OCI-LY7 (cell line): ENCODE data around the gene DNM3. TPM values are rescaled to one million over a fixed set of nuclear protein-coding genes. Genes with fewer than 3 reads are reported as not detected.

Experiments
- BruUV-seq: library from RNA; stranded (reverse); fragments of 400-500 nt; replicated peaks from 2 replicates; lab custom pipeline; 2021; lab: Mats Ljungman, UMichigan
- CTCF ChIA-PET: fragments of 300-600 bp; sonication (Branson Sonifier 250); formaldehyde crosslinking; loops from one replicate; lab custom pipeline; 2022; ENCODE audit warnings: antibody characterized with exemption; ENCODE audit not compliant: unreplicated experiment; lab: Charles Lee
- POLR2A ChIA-PET: fragments of 300-600 bp; sonication (Branson Sonifier 250); formaldehyde crosslinking; loops from one replicate; lab custom pipeline; 2022; ENCODE audit warnings: antibody characterized with exemption; lab: Charles Lee
- DNase-seq: peaks from one replicate; pipeline ENCODE4 v3.0.0-alpha.2; 2015; ENCODE audit warnings: low spot score
- H2AFZ ChIP-seq: fragments of 200-600 bp; sonication (generic), shearing (Covaris generic); 2 replicates; pipeline ENCODE4 v1.6.1; 2014; ENCODE audit warnings: mild to moderate bottlenecking, antibody characterized with exemption, low read length, moderate library complexity
- H3K27ac ChIP-seq: fragments of 200-600 bp; sonication (generic); 2 replicates; pipeline ENCODE4 v1.5.1; 2014; ENCODE audit warnings: mixed run types, low read depth, mild to moderate bottlenecking, moderate library complexity, low read length, inconsistent platforms; ENCODE audit not compliant: poor library complexity, severe bottlenecking
- H3K36me3 ChIP-seq: fragments of 200-600 bp; sonication (generic); 2 replicates; pipeline ENCODE4 v1.6.1; 2014; ENCODE audit warnings: mild to moderate bottlenecking, antibody characterized with exemption, low read length, moderate library complexity, mixed read lengths; ENCODE audit not compliant: insufficient read depth
- H3K4me1 ChIP-seq: fragments of 200-600 bp; sonication (generic); 2 replicates; pipeline ENCODE4 v1.5.1; 2014; ENCODE audit warnings: mild to moderate bottlenecking, low read length; ENCODE audit not compliant: insufficient read depth, poor library complexity, severe bottlenecking
- H3K4me2 ChIP-seq: fragments of 200-600 bp; sonication (generic); 2 replicates; pipeline ENCODE4 v1.6.1; 2014; ENCODE audit warnings: mild to moderate bottlenecking, low read length
- H3K4me3 ChIP-seq: fragments of 200-600 bp; sonication (generic); 2 replicates; pipeline ENCODE4 v1.5.1; 2014; ENCODE audit warnings: mild to moderate bottlenecking, low read depth, low read length; ENCODE audit not compliant: poor library complexity, severe bottlenecking
- H3K79me2 ChIP-seq: fragments of 200-600 bp; sonication (generic); 2 replicates; pipeline ENCODE4 v1.6.1; 2016; ENCODE audit warnings: low read depth, mild to moderate bottlenecking, low read length, moderate library complexity, mixed read lengths; ENCODE audit not compliant: insufficient read depth
- H3K9me2 ChIP-seq: fragments of 200-600 bp; sonication (generic); 2 replicates; pipeline ENCODE4 v1.6.1; 2016; ENCODE audit warnings: mild to moderate bottlenecking, low read length, mixed read lengths; ENCODE audit not compliant: insufficient read depth
- H3K9me3 ChIP-seq: fragments of 200-600 bp; sonication (generic); 2 replicates; pipeline ENCODE4 v1.6.1; 2014; ENCODE audit warnings: mild to moderate bottlenecking, mixed run types, low read length, mixed read lengths
- H4K20me1 ChIP-seq: fragments of 200-600 bp; sonication (generic); 2 replicates; pipeline ENCODE4 v1.6.1; 2014; ENCODE audit warnings: mild to moderate bottlenecking, antibody characterized with exemption, low read length, moderate library complexity, mixed read lengths; ENCODE audit not compliant: insufficient read depth
- EZH2phosphoT487 ChIP-seq: fragments of 200-600 bp; sonication (generic); IDR thresholded peaks from 2 replicates; pipeline ENCODE4 v1.6.1; 2018; ENCODE audit warnings: low read depth, borderline replicate concordance, mild to moderate bottlenecking, mixed run types, antibody characterized with exemption, low read length, moderate library complexity, mixed read lengths
- intact Hi-C: fragments of 100-400 bp; cut with micrococcal nuclease; formaldehyde crosslinking; loops from one replicate; pipeline ENCODE4 v1.10.0; 2022; ENCODE audit not compliant: unreplicated experiment
- total RNA-seq, 2 experiments: library from RNA; depleted of rRNA in 1 of 2; stranded (reverse); fragments of >200 nt in 1 of 2; shearing (Covaris generic) in 1 of 2; gene quantifications; 2 replicates each; pipeline ENCODE4 v1.2.3, GENCODE V29; 2014 to 2022
- TF ChIP-seq, protein P1 (sequence below): fragments of 200-600 bp; sonication (generic); conservative IDR thresholded peaks from 2 replicates; pipeline ENCODE4 v1.5.1; 2014; ENCODE audit warnings: mild to moderate bottlenecking, antibody characterized with exemption, low read length, moderate library complexity, mixed read lengths

DNM3 gene
- total RNA-seq, 2 experiments from 2014 or later: 0.47 to 0.61 TPM

DNA sequence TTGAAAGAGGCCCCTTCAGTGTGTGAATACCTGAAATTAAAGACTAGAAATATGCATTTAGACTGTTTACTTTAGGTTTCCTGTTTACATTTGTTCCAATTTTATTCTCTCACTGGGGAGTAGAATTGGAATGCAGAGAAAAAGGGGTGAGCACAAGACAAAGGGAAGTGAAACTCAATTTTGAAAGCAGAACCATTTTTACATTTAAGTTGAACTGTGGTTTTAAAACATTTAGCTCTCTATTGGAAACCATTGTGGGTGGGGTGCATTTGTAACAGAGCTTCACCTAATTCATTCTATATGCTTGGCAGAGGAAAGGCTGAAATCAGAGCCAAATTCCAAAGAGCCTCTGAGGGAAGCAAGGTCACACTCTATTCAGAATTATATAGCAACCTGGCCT lies 343.9 kb downstream of the DNM3 start:
- no TSS peak for BruUV-seq
- Histone ChIP-seq H3K79me2 (no peaks in the 10 kb centered on the region), H3K4me3 (peak overlapping the region; percentile 7), H3K36me3 (no peaks in the 10 kb centered on the region), H3K9me3 (no peaks in the 10 kb centered on the region), H3K4me1 (peaks cover 45% of the 10 kb centered on the region), H4K20me1 (no peaks in the 10 kb centered on the region), H3K4me2 (peak overlapping the region; percentile 36), H3K9me2 (no peaks in the 10 kb centered on the region), H3K27ac (peak overlapping the region; percentile 33), H2AFZ (peak overlapping the region; percentile 70)
- intact Hi-C loops: no loop called here
- DNase-seq: peak; percentile 65
- no peak for TF ChIP-seq EZH2phosphoT487
- TF ChIP-seq, protein P1, sequence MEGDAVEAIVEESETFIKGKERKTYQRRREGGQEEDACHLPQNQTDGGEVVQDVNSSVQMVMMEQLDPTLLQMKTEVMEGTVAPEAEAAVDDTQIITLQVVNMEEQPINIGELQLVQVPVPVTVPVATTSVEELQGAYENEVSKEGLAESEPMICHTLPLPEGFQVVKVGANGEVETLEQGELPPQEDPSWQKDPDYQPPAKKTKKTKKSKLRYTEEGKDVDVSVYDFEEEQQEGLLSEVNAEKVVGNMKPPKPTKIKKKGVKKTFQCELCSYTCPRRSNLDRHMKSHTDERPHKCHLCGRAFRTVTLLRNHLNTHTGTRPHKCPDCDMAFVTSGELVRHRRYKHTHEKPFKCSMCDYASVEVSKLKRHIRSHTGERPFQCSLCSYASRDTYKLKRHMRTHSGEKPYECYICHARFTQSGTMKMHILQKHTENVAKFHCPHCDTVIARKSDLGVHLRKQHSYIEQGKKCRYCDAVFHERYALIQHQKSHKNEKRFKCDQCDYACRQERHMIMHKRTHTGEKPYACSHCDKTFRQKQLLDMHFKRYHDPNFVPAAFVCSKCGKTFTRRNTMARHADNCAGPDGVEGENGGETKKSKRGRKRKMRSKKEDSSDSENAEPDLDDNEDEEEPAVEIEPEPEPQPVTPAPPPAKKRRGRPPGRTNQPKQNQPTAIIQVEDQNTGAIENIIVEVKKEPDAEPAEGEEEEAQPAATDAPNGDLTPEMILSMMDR: no peak
- ChIA-PET POLR2A (interaction anchor here (1.0 kb wide), 1 partner anchor 163 kb away, joined by 3 read pairs; no protein-coding TSS in a partner anchor), CTCF (no interaction called here)

DNA sequence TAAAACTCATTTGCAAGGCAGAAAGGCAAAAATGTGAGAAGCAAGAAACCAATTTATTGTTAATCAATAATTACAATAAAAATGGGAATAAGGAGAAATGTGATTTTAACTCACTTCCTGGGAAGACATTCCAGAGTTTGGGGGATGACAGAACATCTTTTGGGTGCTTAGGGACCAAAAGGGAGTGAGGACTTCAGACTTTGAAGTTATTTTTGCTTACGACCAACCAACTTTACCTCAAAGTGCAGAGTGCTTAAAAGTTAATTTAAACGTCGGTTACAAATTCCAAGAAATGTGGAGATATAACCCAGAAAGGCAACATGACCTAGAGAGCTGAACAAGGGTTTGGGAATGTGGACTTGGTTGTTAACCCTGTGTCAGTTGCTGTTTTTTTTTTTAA lies 344.7 kb downstream of the DNM3 start:
- no peak for DNase-seq
- BruUV-seq: no TSS peak
- Histone ChIP-seq H2AFZ (peak overlapping the region; percentile 70; the same call in 1 of the 2 replicates), H3K4me3 (peak overlapping the region; percentile 7), H3K9me2 (no peaks in the 10 kb centered on the region), H3K79me2 (no peaks in the 10 kb centered on the region), H3K9me3 (no peaks in the 10 kb centered on the region), H3K27ac (no peak overlapping the region), H3K4me1 (peaks cover 44% of the 10 kb centered on the region), H4K20me1 (no peaks in the 10 kb centered on the region), H3K4me2 (peak overlapping the region; percentile 36), H3K36me3 (no peaks in the 10 kb centered on the region)
- TF ChIP-seq EZH2phosphoT487: no peak
- TF ChIP-seq, protein P1: no peak
- intact Hi-C loops: no loop called here
- ChIA-PET CTCF (no interaction called here), POLR2A (interaction anchor here (1.0 kb wide), 1 partner anchor 163 kb away, joined by 3 read pairs; no protein-coding TSS in a partner anchor)

DNA sequence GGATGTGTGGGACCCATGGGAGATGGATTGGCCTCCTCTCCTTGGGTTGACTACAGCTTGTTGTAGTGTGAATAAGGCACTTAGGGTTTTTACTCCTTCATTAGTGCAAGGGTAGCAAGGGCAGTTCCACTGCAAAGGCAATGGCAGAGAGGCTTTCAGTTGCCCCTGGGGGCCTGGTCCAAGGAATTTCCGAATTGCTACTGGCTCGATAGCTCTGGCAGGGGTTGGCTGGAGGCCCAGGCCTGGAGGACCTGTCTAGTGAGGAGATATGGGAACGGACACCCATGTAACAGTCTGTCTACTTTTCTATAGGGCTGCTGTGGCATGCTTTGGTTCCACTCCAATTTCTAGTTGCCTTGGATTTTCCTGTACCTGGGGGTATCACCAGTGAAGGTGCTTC lies 360.3 kb downstream of the DNM3 start:
- no peaks in the 10 kb centered on the region for H3K9me3 ChIP-seq
- intact Hi-C loops: no loop called here
- no peaks in the 10 kb centered on the region for H4K20me1 ChIP-seq
- no peak overlapping the region for H3K4me3 ChIP-seq
- DNase-seq: no peak
- CTCF ChIA-PET: no interaction called here
- no peaks in the 10 kb centered on the region for H3K4me1 ChIP-seq
- no peak overlapping the region for H2AFZ ChIP-seq
- H3K4me2 ChIP-seq: no peak overlapping the region
- no peaks in the 10 kb centered on the region for H3K79me2 ChIP-seq
- no peaks in the 10 kb centered on the region for H3K36me3 ChIP-seq
- POLR2A ChIA-PET: interaction anchor here (0.6 kb wide), 1 partner anchor 167 kb away, joined by 3 read pairs; no protein-coding TSS in a partner anchor
- H3K9me2 ChIP-seq: no peaks in the 10 kb centered on the region; the same call in 1 of the 2 replicates
- no TSS peak for BruUV-seq
- no peak overlapping the region for H3K27ac ChIP-seq
- no peak for TF ChIP-seq EZH2phosphoT487
- TF ChIP-seq, protein P1: no peak
